ENCODE measurements around the gene TRIM32.

The TRIM32 gene

GRCh38 chr9:116694785-116695291, 7.7 kb downstream of the TRIM32 start:
- no peaks in the 10 kb centered on the region for H3K27me3 ChIP-seq
- H3K27ac ChIP-seq: no peak overlapping the region
- no peaks in the 10 kb centered on the region for H3K9me3 ChIP-seq
- TF ChIP-seq, protein P1, sequence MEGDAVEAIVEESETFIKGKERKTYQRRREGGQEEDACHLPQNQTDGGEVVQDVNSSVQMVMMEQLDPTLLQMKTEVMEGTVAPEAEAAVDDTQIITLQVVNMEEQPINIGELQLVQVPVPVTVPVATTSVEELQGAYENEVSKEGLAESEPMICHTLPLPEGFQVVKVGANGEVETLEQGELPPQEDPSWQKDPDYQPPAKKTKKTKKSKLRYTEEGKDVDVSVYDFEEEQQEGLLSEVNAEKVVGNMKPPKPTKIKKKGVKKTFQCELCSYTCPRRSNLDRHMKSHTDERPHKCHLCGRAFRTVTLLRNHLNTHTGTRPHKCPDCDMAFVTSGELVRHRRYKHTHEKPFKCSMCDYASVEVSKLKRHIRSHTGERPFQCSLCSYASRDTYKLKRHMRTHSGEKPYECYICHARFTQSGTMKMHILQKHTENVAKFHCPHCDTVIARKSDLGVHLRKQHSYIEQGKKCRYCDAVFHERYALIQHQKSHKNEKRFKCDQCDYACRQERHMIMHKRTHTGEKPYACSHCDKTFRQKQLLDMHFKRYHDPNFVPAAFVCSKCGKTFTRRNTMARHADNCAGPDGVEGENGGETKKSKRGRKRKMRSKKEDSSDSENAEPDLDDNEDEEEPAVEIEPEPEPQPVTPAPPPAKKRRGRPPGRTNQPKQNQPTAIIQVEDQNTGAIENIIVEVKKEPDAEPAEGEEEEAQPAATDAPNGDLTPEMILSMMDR (IDR thresholded peaks at IDR 0.05): no peak
- no peak for DNase-seq
- peaks cover 24 to 26% (median 25%) of the 10 kb centered on the region in 3 donors for H3K36me3 ChIP-seq
- intact Hi-C loops (cut with DNase I; ENCODE audit: low total_unique reads): no loop called here
- H3K4me1 ChIP-seq: peaks cover 0 to 44% (median 5%) of the 10 kb centered on the region in 4 donors
- no peak overlapping the region for H3K4me3 ChIP-seq

- Histone ChIP-seq H3K27ac (no peak overlapping the region), H3K27me3 (no peaks in the 10 kb centered on the region), H3K4me3 (no peak overlapping the region), H3K4me1 (peaks cover 0 to 40% (median 4%) of the 10 kb centered on the region in 4 donors), H3K36me3 (peaks cover 30 to 32% (median 31%) of the 10 kb centered on the region in 3 donors), H3K9me3 (no peaks in the 10 kb centered on the region)
- DNase-seq: peak in 1 of 2 donors; percentile 28
- intact Hi-C loops (cut with DNase I; ENCODE audit: low total_unique reads): no loop called here
- TF ChIP-seq, protein P1 (IDR thresholded peaks at IDR 0.05): no peak
Observed at GRCh38 chr9:116695438-116695837, 8.3 kb downstream of the TRIM32 start.

DNA sequence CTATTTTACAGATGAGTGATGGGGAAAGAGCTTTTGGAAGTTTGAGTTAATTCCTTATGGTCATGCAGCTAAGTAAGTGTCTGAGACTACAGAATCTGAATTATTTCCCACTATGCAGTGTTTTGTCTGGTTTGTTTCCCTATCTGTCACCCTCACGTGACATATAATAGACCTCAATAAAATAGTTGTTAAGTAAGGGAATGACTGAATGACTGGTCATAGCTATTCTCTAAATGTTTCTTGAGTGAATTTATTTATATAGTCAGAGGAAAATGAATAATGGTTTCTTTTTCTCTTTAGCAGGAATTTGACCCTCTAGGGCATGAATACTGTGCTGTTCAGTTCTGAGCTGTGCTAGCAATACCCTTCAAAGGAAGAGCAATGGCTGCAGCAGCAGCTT, 10.3 kb downstream of the TRIM32 start:
- Histone ChIP-seq H3K4me3 (no peak overlapping the region), H3K27ac (no peak overlapping the region), H3K4me1 (peaks cover 0 to 28% (median 4%) of the 10 kb centered on the region in 4 donors), H3K27me3 (no peaks in the 10 kb centered on the region), H3K36me3 (peaks cover 30 to 41% (median 35%) of the 10 kb centered on the region in 3 donors), H3K9me3 (no peaks in the 10 kb centered on the region)
- TF ChIP-seq, protein P1 (IDR thresholded peaks at IDR 0.05): no peak
- no peak for DNase-seq
- intact Hi-C loops (cut with DNase I; ENCODE audit: low total_unique reads): no loop called here

GRCh38 chr9:116697887-116698286, 10.8 kb downstream of the TRIM32 start:
- Histone ChIP-seq H3K36me3 (peaks cover 30 to 41% (median 38%) of the 10 kb centered on the region in 3 donors), H3K27me3 (no peaks in the 10 kb centered on the region), H3K9me3 (no peaks in the 10 kb centered on the region), H3K4me1 (peaks cover 0 to 25% (median 4%) of the 10 kb centered on the region in 4 donors), H3K27ac (no peak overlapping the region), H3K4me3 (no peak overlapping the region)
- TF ChIP-seq, protein P1 (IDR thresholded peaks at IDR 0.05): no peak
- intact Hi-C loops (cut with DNase I; ENCODE audit: low total_unique reads): no loop called here
- DNase-seq: no peak

- H3K36me3 ChIP-seq: peaks cover 30 to 41% (median 38%) of the 10 kb centered on the region in 3 donors
- peaks cover 0 to 2% (median 0%) of the 10 kb centered on the region in 4 donors for H3K4me1 ChIP-seq
- H3K9me3 ChIP-seq: no peaks in the 10 kb centered on the region
- intact Hi-C loops (cut with DNase I; ENCODE audit: low total_unique reads): no loop called here
- TF ChIP-seq, protein P1 (IDR thresholded peaks at IDR 0.05): no peak
- no peak overlapping the region for H3K4me3 ChIP-seq
- no peak overlapping the region for H3K27ac ChIP-seq
- H3K27me3 ChIP-seq: no peaks in the 10 kb centered on the region
- no peak for DNase-seq
Observed at GRCh38 chr9:116700279-116700678, 13.2 kb downstream of the TRIM32 start.

Measured in tibial artery (tissue), 4 donors.